PC-9 (cell line): ENCODE data around the gene FAT1. TPM values are rescaled to one million over a fixed set of nuclear protein-coding genes. Genes with fewer than 3 reads are reported as not detected.

Experiments
- BruUV-seq: library from RNA; stranded (reverse); fragments of 400-500 nt; replicated peaks from 2 replicates; lab custom pipeline; 2021; lab: Mats Ljungman, UMichigan
- CTCF ChIA-PET: fragments of 300-600 bp; sonication (Branson Sonifier 250); formaldehyde crosslinking; loops from one replicate; lab custom pipeline; 2022; ENCODE audit warnings: antibody characterized with exemption; lab: Charles Lee
- POLR2A ChIA-PET: fragments of 300-600 bp; sonication (Branson Sonifier 250); formaldehyde crosslinking; loops from one replicate; lab custom pipeline; 2022; ENCODE audit warnings: antibody characterized with exemption; ENCODE audit not compliant: unreplicated experiment; lab: Charles Lee
- DNase-seq, 2 experiments: peaks; one replicate each; pipeline versions ENCODE4 v3.0.0 to v3.0.0-alpha.2; 2015 to 2022; ENCODE audit warnings: mixed read lengths in 1 of 2
- H2AFZ ChIP-seq: fragments of 200-600 bp; sonication (generic); 2 replicates; pipeline ENCODE4 v1.8.1; 2017; ENCODE audit warnings: antibody characterized with exemption
- H3F3A ChIP-seq: fragments of 200-600 bp; sonication (generic); 2 replicates; pipeline ENCODE4 v1.8.1; 2017; ENCODE audit warnings: antibody characterized with exemption, mild to moderate bottlenecking, low read depth; ENCODE audit not compliant: insufficient read depth
- H3K27ac ChIP-seq: fragments of 200-600 bp; sonication (generic); 2 replicates; pipeline ENCODE4 v1.6.1; 2016; ENCODE audit warnings: mixed run types
- H3K27me3 ChIP-seq: fragments of 200-600 bp; sonication (generic); 2 replicates; pipeline ENCODE4 v1.6.1; 2016; ENCODE audit warnings: low read depth, mixed run types; ENCODE audit not compliant: insufficient read depth
- H3K36me3 ChIP-seq: fragments of 200-600 bp; sonication (generic); 2 replicates; pipeline ENCODE4 v1.6.1; 2016; ENCODE audit warnings: low read depth, mixed run types
- H3K4me1 ChIP-seq: fragments of 200-600 bp; sonication (generic); replicated peaks from 2 replicates; pipeline ENCODE4 v1.6.1; 2016; ENCODE audit warnings: mixed run types; ENCODE audit not compliant: insufficient read depth
- H3K4me2 ChIP-seq: fragments of 200-600 bp; sonication (generic); 2 replicates; pipeline ENCODE4 v1.6.1; 2017; ENCODE audit warnings: mixed run types
- H3K4me3 ChIP-seq: fragments of 200-600 bp; sonication (generic); 2 replicates; pipeline ENCODE4 v1.6.1; 2016; ENCODE audit warnings: mixed run types
- H3K79me2 ChIP-seq: fragments of 200-600 bp; sonication (generic); 2 replicates; pipeline ENCODE4 v1.6.1; 2017; ENCODE audit warnings: low read depth, mixed run types
- H3K9me2 ChIP-seq: fragments of 200-600 bp; sonication (generic); 2 replicates; pipeline ENCODE4 v1.8.1; 2017; ENCODE audit warnings: mild to moderate bottlenecking; ENCODE audit not compliant: insufficient read depth
- H3K9me3 ChIP-seq: fragments of 200-600 bp; sonication (generic); 2 replicates; pipeline ENCODE4 v1.8.1; 2016; ENCODE audit warnings: low read depth; ENCODE audit not compliant: insufficient read depth
- H4K20me1 ChIP-seq: fragments of 200-600 bp; sonication (generic); 2 replicates; pipeline ENCODE4 v1.8.1; 2017; ENCODE audit not compliant: insufficient read depth
- EZH2 ChIP-seq: fragments of 200-600 bp; sonication (generic); IDR thresholded peaks from 2 replicates; pipeline ENCODE4 v1.8.0; 2017; ENCODE audit warnings: antibody characterized with exemption, low read depth
- intact Hi-C: fragments of 100-400 bp; cut with micrococcal nuclease; formaldehyde crosslinking; loops from one replicate; pipeline ENCODE4 v1.10.0; 2022; ENCODE audit not compliant: unreplicated experiment
- total RNA-seq: library from RNA; stranded (reverse); gene quantifications from 2 replicates; pipeline ENCODE4 v1.2.3, GENCODE V29; 2021
- TF ChIP-seq, protein P1 (sequence below): fragments of 200-600 bp; sonication (generic); conservative IDR thresholded peaks from 2 replicates; pipeline ENCODE4 v1.6.1; 2017; ENCODE audit warnings: mixed run types, antibody characterized with exemption, mild to moderate bottlenecking, moderate library complexity

The FAT1 gene
- total RNA-seq, 1 experiment from 2014 or later, result 73.2 TPM

DNA sequence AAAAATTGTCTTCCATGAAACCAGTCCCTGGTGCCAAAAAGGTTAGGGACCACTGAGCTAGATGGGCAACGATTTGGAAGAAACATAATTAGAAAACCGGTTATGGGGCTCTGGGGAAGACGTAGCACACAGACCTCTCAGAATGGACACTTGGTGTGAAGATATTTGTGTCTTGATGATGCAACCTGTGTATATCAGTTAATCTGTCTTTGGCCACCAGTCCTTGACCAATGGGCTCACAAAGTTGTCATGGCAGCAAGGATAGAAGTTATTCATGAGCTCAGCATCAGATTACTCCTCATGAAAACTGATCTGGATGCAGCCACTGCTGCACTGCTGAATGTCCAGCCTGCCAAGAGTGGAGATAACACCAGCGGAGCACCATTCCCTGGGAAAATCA is 181.9 kb downstream of the FAT1 start:
- ChIA-PET POLR2A (no interaction called here), CTCF (no interaction called here)
- BruUV-seq, result no TSS peak
- Histone ChIP-seq H3F3A (no peaks in the 10 kb centered on the region), H3K4me3 (no peak overlapping the region), H3K27me3 (no peaks in the 10 kb centered on the region), H3K79me2 (no peaks in the 10 kb centered on the region), H3K9me3 (no peaks in the 10 kb centered on the region), H3K4me1 (no peaks in the 10 kb centered on the region), H3K9me2 (no peaks in the 10 kb centered on the region), H3K27ac (no peak overlapping the region), H2AFZ (no peak overlapping the region), H3K4me2 (no peak overlapping the region), H4K20me1 (no peaks in the 10 kb centered on the region), H3K36me3 (no peaks in the 10 kb centered on the region)
- no peak for TF ChIP-seq EZH2
- TF ChIP-seq, protein P1, sequence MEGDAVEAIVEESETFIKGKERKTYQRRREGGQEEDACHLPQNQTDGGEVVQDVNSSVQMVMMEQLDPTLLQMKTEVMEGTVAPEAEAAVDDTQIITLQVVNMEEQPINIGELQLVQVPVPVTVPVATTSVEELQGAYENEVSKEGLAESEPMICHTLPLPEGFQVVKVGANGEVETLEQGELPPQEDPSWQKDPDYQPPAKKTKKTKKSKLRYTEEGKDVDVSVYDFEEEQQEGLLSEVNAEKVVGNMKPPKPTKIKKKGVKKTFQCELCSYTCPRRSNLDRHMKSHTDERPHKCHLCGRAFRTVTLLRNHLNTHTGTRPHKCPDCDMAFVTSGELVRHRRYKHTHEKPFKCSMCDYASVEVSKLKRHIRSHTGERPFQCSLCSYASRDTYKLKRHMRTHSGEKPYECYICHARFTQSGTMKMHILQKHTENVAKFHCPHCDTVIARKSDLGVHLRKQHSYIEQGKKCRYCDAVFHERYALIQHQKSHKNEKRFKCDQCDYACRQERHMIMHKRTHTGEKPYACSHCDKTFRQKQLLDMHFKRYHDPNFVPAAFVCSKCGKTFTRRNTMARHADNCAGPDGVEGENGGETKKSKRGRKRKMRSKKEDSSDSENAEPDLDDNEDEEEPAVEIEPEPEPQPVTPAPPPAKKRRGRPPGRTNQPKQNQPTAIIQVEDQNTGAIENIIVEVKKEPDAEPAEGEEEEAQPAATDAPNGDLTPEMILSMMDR, result no peak
- intact Hi-C loops, result no loop called here
- DNase-seq, result no peak

DNA sequence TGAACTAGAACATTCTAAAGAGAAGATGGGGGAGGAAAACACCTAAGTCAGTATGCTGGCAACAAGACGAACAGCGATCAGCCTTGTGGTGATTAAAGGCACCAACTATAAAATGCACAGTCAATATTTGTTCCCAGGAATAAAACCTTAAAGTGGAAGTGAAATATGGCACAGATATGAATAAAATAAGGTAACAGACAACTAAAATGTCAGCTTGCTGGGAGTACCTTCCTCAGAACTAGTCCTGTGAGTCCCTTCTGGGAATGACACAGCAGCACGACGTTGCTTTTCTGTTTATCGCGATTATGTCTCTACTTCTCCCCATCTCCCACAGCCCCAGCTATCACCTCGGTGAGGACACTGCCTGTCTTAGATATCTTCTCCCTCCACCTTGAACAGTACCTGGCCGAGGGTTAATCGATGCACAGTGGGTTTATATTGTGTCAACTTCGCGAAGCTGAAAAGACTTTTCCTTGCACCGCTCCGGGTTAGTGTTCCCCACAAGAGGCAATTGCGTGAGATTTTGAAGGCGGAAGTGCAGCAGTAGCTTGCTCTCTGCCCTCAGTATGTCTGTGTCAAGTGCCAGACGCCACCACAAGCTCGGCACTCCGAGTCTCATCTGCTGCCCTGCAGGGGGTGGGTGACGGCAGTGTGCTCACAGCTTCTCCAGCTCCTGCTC is 185.7 kb downstream of the FAT1 start:
- no peak overlapping the region for H3K4me2 ChIP-seq
- H3K9me2 ChIP-seq, result no peaks in the 10 kb centered on the region
- TF ChIP-seq, protein P1, result no peak
- no peak for TF ChIP-seq EZH2
- H3K36me3 ChIP-seq, result no peaks in the 10 kb centered on the region
- no peaks in the 10 kb centered on the region for H3F3A ChIP-seq
- ChIA-PET CTCF (no interaction called here), POLR2A (no interaction called here)
- DNase-seq, result no peak
- no peak overlapping the region for H3K4me3 ChIP-seq
- intact Hi-C loops, result no loop called here
- H2AFZ ChIP-seq, result no peak overlapping the region
- H4K20me1 ChIP-seq, result no peaks in the 10 kb centered on the region
- BruUV-seq, result no TSS peak
- H3K4me1 ChIP-seq, result no peaks in the 10 kb centered on the region
- H3K27ac ChIP-seq, result no peak overlapping the region
- H3K79me2 ChIP-seq, result no peaks in the 10 kb centered on the region
- no peaks in the 10 kb centered on the region for H3K9me3 ChIP-seq
- H3K27me3 ChIP-seq, result no peaks in the 10 kb centered on the region

Other genes starting within 250 kb of the FAT1 start
- gene MTNR1A, start 168.3 kb downstream of the FAT1 start, total RNA-seq, result not detected in 2 replicates